Measurements from ENCODE around the gene CCDC30. TPM values are rescaled to one million over a fixed set of nuclear protein-coding genes. Genes with fewer than 3 reads are reported as not detected.
A peak's percentile ranks its signal among the peaks of the same experiment; 100 is the strongest.
"Not testable (repeated sequence)": the region's sequence is repeated elsewhere in the genome, so short reads cannot be mapped to it uniquely, and the experiment has no call there.

Gene CCDC30
- polyA plus RNA-seq, 4 donors, result 5.8 to 22.0 (median 17.8) TPM

- not testable (repeated sequence) for DNase-seq (ENCODE audit: low read depth in 4 of 4, low spot score in 3 of 4)
Measured at GRCh38 chr1:42627205-42627604, 164.1 kb downstream of the CCDC30 start.

DNA sequence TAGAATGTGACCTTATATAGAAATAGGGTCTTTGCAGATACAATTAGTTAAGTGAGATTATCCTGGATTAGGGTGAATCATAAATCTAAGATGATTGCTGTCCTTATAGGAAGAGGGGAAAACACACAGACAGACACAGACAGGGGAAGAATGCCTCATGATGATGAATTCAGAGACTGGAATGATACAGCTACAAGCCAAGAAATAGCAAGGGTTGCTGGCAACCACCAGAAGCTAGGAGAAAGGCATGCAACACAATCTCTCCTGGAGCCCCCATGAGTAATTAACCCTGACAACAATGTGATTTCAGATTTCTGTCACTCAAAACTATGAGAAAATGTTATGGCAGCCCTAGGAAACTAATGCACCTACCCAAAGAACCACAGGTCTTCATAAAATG, 176.0 kb downstream of the CCDC30 start:
- DNase-seq (ENCODE audit: low read depth in 4 of 4, low spot score in 3 of 4), result no peak

GRCh38 chr1:42646056-42646455, 183.0 kb downstream of the CCDC30 start:
- no peak for DNase-seq (ENCODE audit: low read depth in 4 of 4, low spot score in 3 of 4)

DNA sequence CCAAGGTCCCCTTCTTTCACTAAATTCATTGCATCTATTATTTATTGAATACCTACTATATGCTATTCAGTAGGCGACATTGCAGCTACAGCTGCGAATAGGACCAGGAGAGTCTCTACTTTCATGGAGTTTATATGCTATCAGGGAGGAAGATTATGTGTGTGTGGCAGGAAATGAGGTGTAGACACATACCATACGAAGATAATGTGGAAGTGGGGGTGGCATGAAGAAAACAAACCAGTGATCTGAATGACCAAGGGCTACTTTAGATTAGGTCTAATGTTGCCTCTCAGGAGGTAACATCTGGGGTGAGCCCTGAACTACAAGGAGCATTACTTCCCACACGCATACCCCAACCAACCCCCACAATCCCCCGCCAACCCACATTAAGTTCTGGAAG, 194.1 kb downstream of the CCDC30 start:
- no peak for DNase-seq (ENCODE audit: low read depth in 4 of 4, low spot score in 3 of 4)

- DNase-seq (ENCODE audit: low read depth in 4 of 4, low spot score in 3 of 4), result peak; percentile 78 to 90 (median 86)
Measured at GRCh38 chr1:42657981-42658876, 195.1 kb downstream of the CCDC30 start, which contains the start of gene PPIH. Gene PPIH (plus strand): TSS chr1:42658423. CDS start chr1:42658447, 24 bp downstream.

GRCh38 chr1:42658877-42659337, 195.8 kb downstream of the CCDC30 start:
- DNase-seq (ENCODE audit: low read depth in 4 of 4, low spot score in 3 of 4), result no peak

DNA sequence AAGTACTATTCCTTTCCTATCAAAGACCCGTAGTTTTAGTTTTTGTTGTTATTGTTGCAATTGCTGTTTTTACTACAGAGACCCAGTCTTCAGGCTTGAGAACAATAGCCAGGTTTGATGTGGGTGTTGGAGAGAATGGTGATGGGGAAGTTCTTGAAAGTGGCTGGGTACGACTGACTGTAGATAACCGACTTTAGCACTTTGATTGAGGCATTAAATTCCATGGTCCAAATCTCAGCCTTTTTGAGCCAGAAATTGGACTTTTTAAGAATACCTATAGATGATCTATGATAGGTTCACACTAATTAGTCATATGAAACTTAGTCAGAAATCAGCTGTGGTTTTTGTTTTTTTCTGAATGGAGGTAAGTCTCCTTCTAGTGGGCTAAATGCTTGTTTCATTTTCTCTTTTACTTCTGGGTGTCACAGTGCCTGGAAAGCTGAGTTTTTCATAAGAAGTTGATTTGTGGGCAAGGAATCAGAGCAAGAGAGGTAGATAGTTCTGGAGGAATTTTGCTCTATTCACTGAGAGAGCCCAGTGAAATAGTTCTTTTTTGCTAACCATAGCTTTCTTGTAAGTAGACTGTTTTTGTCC, 197.9 kb downstream of the CCDC30 start:
- DNase-seq (ENCODE audit: low read depth in 4 of 4, low spot score in 3 of 4), result no peak

DNA sequence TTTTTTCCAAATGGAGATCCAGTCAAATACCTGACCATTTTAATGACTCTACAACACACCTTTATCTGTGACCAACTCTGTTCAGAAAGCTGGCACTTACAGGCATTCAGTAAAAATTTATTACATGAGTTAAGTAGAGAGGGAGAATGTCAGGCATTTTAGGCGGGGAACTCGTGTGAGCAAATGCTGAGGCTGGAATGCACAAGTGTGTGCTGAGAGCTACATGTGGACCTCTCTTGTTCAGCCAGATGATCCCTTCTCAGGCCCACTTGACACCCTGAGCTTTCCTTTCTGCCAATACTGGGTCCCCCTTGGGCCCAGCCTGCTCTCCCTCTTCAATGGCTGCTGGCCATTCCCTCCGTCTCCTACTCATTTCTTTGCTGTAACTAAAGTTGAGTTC, 206.8 kb downstream of the CCDC30 start:
- DNase-seq (ENCODE audit: low read depth in 4 of 4, low spot score in 3 of 4), result no peak

DNA sequence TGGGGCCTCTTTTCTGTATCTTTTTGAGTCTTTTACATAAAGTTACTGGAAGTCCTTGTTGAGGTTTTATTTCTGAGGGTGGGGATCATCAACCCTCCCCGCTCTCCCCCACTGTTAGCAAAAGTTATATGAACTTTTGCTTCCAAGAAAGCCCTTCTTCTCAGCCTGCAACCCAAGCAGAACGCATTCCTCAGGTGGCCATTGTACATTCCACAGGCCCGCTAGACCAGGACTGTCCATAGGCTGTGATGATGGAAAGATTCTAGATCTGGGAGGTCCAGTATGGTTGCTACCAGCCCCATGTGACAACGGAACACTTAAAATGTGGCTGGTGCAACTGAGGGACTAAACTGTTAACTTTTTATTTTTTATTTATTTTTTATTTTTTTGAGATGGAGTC, 207.3 kb downstream of the CCDC30 start:
- no peak for DNase-seq (ENCODE audit: low read depth in 4 of 4, low spot score in 3 of 4)

- DNase-seq (ENCODE audit: low read depth in 4 of 4, low spot score in 3 of 4), result no peak
Measured at GRCh38 chr1:42674214-42674613, 211.1 kb downstream of the CCDC30 start.

DNA sequence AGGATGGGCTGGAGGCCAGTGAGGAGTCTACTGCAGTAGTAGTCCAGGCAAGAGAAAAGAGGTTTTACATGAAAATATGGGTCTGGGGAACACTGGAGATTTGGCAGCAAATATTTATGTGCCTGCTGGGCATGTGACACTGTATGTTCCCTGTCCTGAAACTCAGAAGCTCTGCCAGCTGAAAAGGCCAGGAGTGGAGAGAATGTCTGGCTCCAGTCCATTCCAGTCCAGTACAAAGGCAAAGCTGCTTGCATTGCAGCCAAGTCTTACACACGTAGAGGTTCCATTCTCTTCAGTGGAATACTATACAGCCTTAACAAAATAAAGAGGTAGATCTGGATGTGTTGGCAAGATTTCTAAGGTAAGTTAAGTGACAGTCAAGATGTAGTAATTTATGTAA, 211.6 kb downstream of the CCDC30 start:
- DNase-seq (ENCODE audit: low read depth in 4 of 4, low spot score in 3 of 4), result no peak

DNA sequence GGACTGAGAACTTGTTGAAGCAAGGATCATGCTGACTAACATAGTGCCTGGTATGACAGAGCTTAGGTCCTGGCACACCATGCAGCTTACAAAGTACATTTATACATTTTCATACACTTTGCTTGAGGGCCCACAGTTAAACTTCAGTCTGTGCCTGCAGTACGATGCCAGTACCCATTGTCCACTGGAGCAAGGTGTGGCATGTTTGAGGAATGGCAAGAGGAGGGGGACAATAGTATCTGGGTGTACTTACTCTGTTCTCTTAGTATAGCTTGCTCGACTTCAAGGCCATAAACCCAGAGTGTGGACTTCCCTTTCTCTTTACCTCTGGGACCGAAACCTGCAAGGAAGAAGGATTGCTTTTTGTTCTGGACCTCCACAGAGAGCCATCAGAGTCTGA, 212.4 kb downstream of the CCDC30 start:
- no peak for DNase-seq (ENCODE audit: low read depth in 4 of 4, low spot score in 3 of 4)

DNA sequence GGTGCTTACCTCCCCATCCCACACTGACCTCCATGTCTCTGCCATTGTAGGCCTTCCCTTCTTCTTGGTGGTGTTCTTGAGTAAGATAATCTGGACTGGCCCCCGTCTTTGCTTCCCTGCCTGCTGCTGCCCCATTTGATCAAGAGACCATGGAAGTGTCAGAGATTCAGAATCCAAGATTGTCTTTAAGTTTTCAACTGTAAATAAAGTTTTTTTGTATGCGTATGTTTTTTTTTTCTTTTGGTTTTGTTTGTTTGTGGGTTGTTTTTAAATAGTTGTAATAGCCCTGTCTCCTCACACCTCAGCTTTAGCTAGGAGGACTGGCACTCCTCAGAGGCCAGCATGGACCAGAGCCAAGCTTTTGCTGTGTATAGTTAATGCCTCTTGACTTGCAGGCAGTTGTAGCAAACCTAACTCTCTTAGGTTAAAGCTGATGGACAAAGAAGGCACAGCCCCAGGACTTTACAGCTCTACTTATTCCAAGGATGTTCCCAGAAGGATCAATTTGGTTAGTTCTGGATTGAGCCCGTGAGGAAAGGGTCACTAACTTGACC, 213.5 kb downstream of the CCDC30 start:
- DNase-seq (ENCODE audit: low read depth in 4 of 4, low spot score in 3 of 4), result no peak

GRCh38 chr1:42679364-42679983, 216.4 kb downstream of the CCDC30 start:
- no peak for DNase-seq (ENCODE audit: low read depth in 4 of 4, low spot score in 3 of 4)

DNA sequence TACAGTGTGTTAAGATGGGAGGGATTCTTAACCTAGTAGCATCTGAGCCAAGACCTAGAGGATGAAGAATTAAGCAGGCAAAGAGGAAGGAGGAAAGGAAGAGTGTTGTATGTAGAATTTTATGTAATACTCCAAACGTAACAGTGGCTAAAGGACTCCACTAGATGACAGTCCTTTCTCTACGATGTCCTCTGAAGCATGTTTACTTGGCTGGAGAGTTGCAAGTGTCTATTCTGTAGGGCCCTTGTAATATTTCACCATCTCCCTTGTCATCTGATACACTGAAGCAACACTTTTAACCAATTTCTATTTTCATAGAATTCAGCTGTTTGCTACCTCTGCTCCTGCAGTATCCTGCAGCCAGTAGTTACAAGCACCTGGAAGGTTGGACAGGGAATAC, 217.0 kb downstream of the CCDC30 start:
- no peak for DNase-seq (ENCODE audit: low read depth in 4 of 4, low spot score in 3 of 4)

GRCh38 chr1:42680921-42681683, 218.0 kb downstream of the CCDC30 start:
- no peak for DNase-seq (ENCODE audit: low read depth in 4 of 4, low spot score in 3 of 4)

DNA sequence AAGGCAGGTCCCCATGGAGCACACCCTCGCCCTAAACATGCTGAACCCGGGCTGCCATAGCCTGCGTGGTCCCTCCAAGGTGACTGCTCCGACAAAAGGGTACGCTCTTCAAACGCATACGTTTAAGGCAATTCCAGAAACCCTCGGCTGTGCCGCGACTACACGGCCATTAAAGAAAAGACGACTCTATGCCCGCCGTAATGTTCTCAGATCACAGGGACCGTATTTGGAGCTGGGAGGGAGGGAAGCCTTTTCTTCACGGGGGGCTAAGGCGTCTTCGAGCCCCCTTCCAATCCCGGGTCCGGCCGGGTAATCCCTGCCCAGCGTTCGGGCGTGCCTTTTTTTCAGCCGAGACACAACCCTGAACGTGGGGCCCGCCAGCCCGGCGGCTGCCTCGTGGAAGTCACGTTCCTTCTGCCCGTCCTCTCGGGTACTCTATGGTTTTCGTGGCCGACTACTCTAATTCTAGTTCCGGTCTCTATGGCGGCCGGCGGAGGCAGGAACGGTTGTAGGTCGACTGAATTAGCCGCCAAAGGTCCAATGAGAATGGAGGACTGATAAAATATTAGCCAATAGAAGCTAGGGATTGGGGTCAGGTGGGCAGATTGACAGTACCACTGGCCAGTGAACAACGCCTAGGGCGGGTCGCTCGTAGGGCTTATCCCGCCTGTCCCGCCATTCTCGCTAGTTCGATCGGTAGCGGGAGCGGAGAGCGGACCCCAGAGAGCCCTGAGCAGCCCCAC, 218.8 kb downstream of the CCDC30 start, which contains the start of gene YBX1:
Gene YBX1 (plus strand): TSS at position 678 of the 743 bp plus-strand sequence. CDS start 148 bp downstream, outside the sequence.
- peak; percentile 96 to 99 (median 98) for DNase-seq (ENCODE audit: low read depth in 4 of 4, low spot score in 3 of 4)

GRCh38 chr1:42682484-42682738, 219.3 kb downstream of the CCDC30 start:
- not testable (repeated sequence) for DNase-seq (ENCODE audit: low read depth in 4 of 4, low spot score in 3 of 4)

DNA sequence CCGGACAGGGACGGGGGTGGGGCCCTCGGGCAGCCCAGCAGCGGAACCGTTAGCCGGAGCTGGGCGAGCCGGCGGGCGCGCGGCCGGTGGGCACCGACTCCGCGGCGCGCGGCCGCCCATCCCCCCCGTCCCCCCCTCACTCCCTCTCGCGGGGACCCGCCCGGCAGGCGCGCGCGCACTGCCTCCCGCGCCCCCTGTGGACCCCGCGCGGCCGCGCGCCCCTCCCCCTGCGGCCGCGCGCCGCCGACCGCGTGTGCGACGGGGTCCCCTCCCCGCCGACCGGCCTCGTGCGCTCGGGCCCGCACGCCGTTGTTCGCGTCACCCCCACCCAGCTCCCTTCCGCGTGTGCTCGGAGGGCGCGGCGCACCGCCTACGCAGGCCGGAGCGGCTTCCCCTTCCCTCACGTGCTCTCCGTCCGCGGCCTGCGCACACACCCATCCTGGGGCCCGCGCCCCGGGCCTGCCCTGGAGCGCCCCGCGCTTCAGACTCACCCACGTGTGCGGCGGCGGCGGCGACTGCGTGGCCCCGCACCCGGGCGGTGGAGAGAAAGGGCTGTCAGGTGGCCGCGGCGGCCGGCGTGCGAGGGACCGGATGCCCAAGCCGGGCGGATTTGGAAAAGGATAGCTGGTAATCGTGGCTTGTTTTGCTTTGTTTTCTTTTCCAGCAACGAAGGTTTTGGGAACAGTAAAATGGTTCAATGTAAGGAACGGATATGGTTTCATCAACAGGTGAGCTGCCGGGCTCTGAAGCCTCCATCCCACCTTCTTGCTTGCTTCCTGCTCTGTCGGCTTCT, 219.8 kb downstream of the CCDC30 start:
- DNase-seq (ENCODE audit: low read depth in 4 of 4, low spot score in 3 of 4), result no peak

All from left renal pelvis (tissue), 4 donors.